PC-9 (cell line): ENCODE measurements around the gene CD300A. TPM values are rescaled to one million over a fixed set of nuclear protein-coding genes. Genes with fewer than 3 reads are reported as not detected.

Experiments
- BruUV-seq: library from RNA; stranded (reverse); fragments of 400-500 nt; replicated peaks from 2 replicates; lab custom pipeline; 2021; lab: Mats Ljungman, UMichigan
- CTCF ChIA-PET: fragments of 300-600 bp; sonication (Branson Sonifier 250); formaldehyde crosslinking; loops from one replicate; lab custom pipeline; 2022; ENCODE audit warnings: antibody characterized with exemption; lab: Charles Lee
- POLR2A ChIA-PET: fragments of 300-600 bp; sonication (Branson Sonifier 250); formaldehyde crosslinking; loops from one replicate; lab custom pipeline; 2022; ENCODE audit warnings: antibody characterized with exemption; ENCODE audit not compliant: unreplicated experiment; lab: Charles Lee
- DNase-seq, 2 experiments: peaks; one replicate each; pipeline versions ENCODE4 v3.0.0 to v3.0.0-alpha.2; 2015 to 2022; ENCODE audit warnings: mixed read lengths in 1 of 2
- H2AFZ ChIP-seq: fragments of 200-600 bp; sonication (generic); 2 replicates; pipeline ENCODE4 v1.8.1; 2017; ENCODE audit warnings: antibody characterized with exemption
- H3F3A ChIP-seq: fragments of 200-600 bp; sonication (generic); 2 replicates; pipeline ENCODE4 v1.8.1; 2017; ENCODE audit warnings: antibody characterized with exemption, mild to moderate bottlenecking, low read depth; ENCODE audit not compliant: insufficient read depth
- H3K27ac ChIP-seq: fragments of 200-600 bp; sonication (generic); 2 replicates; pipeline ENCODE4 v1.6.1; 2016; ENCODE audit warnings: mixed run types
- H3K27me3 ChIP-seq: fragments of 200-600 bp; sonication (generic); 2 replicates; pipeline ENCODE4 v1.6.1; 2016; ENCODE audit warnings: low read depth, mixed run types; ENCODE audit not compliant: insufficient read depth
- H3K36me3 ChIP-seq: fragments of 200-600 bp; sonication (generic); 2 replicates; pipeline ENCODE4 v1.6.1; 2016; ENCODE audit warnings: low read depth, mixed run types
- H3K4me1 ChIP-seq: fragments of 200-600 bp; sonication (generic); replicated peaks from 2 replicates; pipeline ENCODE4 v1.6.1; 2016; ENCODE audit warnings: mixed run types; ENCODE audit not compliant: insufficient read depth
- H3K4me2 ChIP-seq: fragments of 200-600 bp; sonication (generic); 2 replicates; pipeline ENCODE4 v1.6.1; 2017; ENCODE audit warnings: mixed run types
- H3K4me3 ChIP-seq: fragments of 200-600 bp; sonication (generic); 2 replicates; pipeline ENCODE4 v1.6.1; 2016; ENCODE audit warnings: mixed run types
- H3K79me2 ChIP-seq: fragments of 200-600 bp; sonication (generic); 2 replicates; pipeline ENCODE4 v1.6.1; 2017; ENCODE audit warnings: low read depth, mixed run types
- H3K9me2 ChIP-seq: fragments of 200-600 bp; sonication (generic); 2 replicates; pipeline ENCODE4 v1.8.1; 2017; ENCODE audit warnings: mild to moderate bottlenecking; ENCODE audit not compliant: insufficient read depth
- H3K9me3 ChIP-seq: fragments of 200-600 bp; sonication (generic); 2 replicates; pipeline ENCODE4 v1.8.1; 2016; ENCODE audit warnings: low read depth; ENCODE audit not compliant: insufficient read depth
- H4K20me1 ChIP-seq: fragments of 200-600 bp; sonication (generic); 2 replicates; pipeline ENCODE4 v1.8.1; 2017; ENCODE audit not compliant: insufficient read depth
- CTCF ChIP-seq: fragments of 200-600 bp; sonication (generic); conservative IDR thresholded peaks from 2 replicates; pipeline ENCODE4 v1.6.1; 2017; ENCODE audit warnings: mixed run types, antibody characterized with exemption, mild to moderate bottlenecking, moderate library complexity
- EZH2 ChIP-seq: fragments of 200-600 bp; sonication (generic); IDR thresholded peaks from 2 replicates; pipeline ENCODE4 v1.8.0; 2017; ENCODE audit warnings: antibody characterized with exemption, low read depth
- intact Hi-C: fragments of 100-400 bp; cut with micrococcal nuclease; formaldehyde crosslinking; loops from one replicate; pipeline ENCODE4 v1.10.0; 2022; ENCODE audit not compliant: unreplicated experiment
- total RNA-seq: library from RNA; stranded (reverse); gene quantifications from 2 replicates; pipeline ENCODE4 v1.2.3, GENCODE V29; 2021

CD300A gene
- total RNA-seq, 1 experiment from 2014 or later = not detected

- no peak for DNase-seq
- ChIA-PET POLR2A (no interaction called here), CTCF (no interaction called here)
- Histone ChIP-seq H4K20me1 (peaks cover 9% of the 10 kb centered on the region), H3F3A (peaks cover 21% of the 10 kb centered on the region), H3K9me3 (peaks cover 3% of the 10 kb centered on the region), H3K36me3 (no peaks in the 10 kb centered on the region), H2AFZ (0 out of 2 replicates have a peak overlapping the region, but pooled peaks have one; percentile 64), H3K27ac (no peak overlapping the region), H3K4me2 (peak overlapping the region; percentile 85), H3K79me2 (peaks cover 13% of the 10 kb centered on the region; the same call in 1 of the 2 replicates), H3K4me1 (peaks cover 13% of the 10 kb centered on the region), H3K9me2 (no peaks in the 10 kb centered on the region), H3K4me3 (peak overlapping the region; percentile 81), H3K27me3 (no peaks in the 10 kb centered on the region)
- TF ChIP-seq EZH2 = no peak
- TF ChIP-seq CTCF = no peak
- BruUV-seq = no TSS peak
- intact Hi-C loops = loop anchor here (1.0 kb wide), 1 partner anchor 11 kb away; no protein-coding TSS in a partner anchor
Observed at GRCh38 chr17:74432424-74432690, 34.1 kb upstream of the CD300A start.

DNA sequence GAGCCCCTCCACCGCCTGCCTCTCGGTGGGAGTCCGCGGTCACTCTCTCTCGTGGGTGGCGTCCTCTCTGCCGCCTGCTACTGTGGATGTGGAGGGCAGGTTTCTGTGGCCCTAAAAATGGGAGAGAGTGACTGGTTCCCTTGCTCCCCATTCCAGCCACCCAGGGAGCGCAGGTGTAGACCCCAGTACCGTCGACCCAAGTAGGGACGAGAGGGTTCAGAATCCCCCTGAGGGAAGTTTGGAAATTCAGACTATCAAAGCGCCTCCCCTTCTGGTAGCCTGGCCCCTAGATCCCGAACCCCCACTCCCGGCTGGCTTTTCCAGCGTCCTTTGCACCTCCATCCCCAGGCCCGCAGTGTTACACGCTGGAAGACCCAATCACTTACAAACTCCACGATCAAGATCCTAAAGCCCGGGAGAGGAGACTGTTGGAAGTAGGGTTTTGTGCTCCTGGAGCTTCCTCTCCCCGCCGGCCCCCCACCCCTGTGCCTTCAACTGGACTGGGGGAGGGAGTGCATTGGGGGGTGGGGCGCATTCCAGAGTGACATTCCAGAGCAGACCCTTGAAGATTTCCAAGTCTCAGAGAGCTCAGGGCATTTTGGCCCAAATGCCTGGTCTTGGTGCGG, 33.6 kb upstream of the CD300A start:
- H3K4me1 ChIP-seq = peaks cover 10% of the 10 kb centered on the region
- no peak for TF ChIP-seq CTCF
- no peak overlapping the region for H2AFZ ChIP-seq
- ChIA-PET CTCF (no interaction called here), POLR2A (no interaction called here)
- peaks cover 21% of the 10 kb centered on the region for H3F3A ChIP-seq
- peaks cover 10% of the 10 kb centered on the region for H4K20me1 ChIP-seq
- H3K36me3 ChIP-seq = 0 out of 2 replicates have a peak, but pooled peaks cover 5% of the 10 kb centered on the region
- H3K4me2 ChIP-seq = peak overlapping the region; percentile 85
- peak overlapping the region; percentile 81 for H3K4me3 ChIP-seq
- BruUV-seq = no TSS peak
- DNase-seq = no peak
- H3K9me2 ChIP-seq = no peaks in the 10 kb centered on the region
- H3K9me3 ChIP-seq = peaks cover 8% of the 10 kb centered on the region
- H3K27me3 ChIP-seq = no peaks in the 10 kb centered on the region
- no peak overlapping the region for H3K27ac ChIP-seq
- H3K79me2 ChIP-seq = peaks cover 13% of the 10 kb centered on the region; the same call in 1 of the 2 replicates
- intact Hi-C loops = loop anchor here (1.0 kb wide), 1 partner anchor 10 kb away; no protein-coding TSS in a partner anchor

DNA sequence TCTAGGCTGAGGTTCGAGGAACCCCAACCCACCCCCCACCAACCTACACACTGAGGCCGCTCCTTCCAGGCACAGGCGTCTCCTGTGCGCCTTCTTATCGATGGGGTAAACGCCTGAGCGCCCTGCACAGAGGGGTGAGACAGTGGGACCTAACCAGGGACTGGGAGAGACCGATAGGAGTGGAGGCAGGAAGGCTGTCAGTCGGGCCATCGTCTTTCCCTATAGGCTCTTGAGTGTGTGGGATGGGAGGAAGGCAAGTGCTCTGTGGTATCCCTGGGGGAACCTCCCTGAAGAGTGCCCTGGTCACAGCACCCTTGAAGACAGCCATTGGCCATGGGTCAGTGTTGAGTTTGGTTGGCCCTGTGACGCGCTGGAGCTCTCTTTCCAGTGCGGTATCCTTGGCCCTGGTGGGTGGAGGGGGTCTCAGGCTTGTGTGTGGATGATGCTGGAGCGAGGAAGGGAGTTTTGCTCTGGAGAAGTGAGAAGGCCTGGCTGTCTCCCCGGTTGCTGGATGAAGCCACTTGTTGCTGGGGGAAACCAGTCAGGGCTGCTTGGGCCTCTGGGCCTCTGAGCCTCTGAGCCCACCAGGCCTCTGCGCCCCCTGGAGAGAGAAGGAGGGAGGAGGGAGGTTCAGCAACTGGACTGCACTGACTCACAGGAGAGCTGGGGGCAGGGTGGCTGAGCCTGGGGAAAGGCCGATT, 32.9 kb upstream of the CD300A start:
- H2AFZ ChIP-seq = no peak overlapping the region
- no peak overlapping the region for H3K27ac ChIP-seq
- peaks cover 13% of the 10 kb centered on the region; the same call in 1 of the 2 replicates for H3K79me2 ChIP-seq
- POLR2A ChIA-PET = interaction anchor here (0.6 kb wide), 1 partner anchor 20 kb away, joined by 6 read pairs; no protein-coding TSS in a partner anchor
- 0 out of 2 replicates have a peak overlapping the region, but pooled peaks have one; percentile 85 for H3K4me2 ChIP-seq
- H3K27me3 ChIP-seq = no peaks in the 10 kb centered on the region
- peaks cover 21% of the 10 kb centered on the region for H3F3A ChIP-seq
- BruUV-seq = no TSS peak
- no peak for DNase-seq
- intact Hi-C loops = no loop called here
- H3K4me3 ChIP-seq = no peak overlapping the region
- CTCF ChIA-PET = no interaction called here
- peaks cover 10% of the 10 kb centered on the region for H4K20me1 ChIP-seq
- H3K4me1 ChIP-seq = peaks cover 10% of the 10 kb centered on the region
- H3K9me2 ChIP-seq = no peaks in the 10 kb centered on the region
- peaks cover 12% of the 10 kb centered on the region for H3K9me3 ChIP-seq
- TF ChIP-seq CTCF = no peak
- TF ChIP-seq EZH2 = no peak
- H3K36me3 ChIP-seq = peaks cover 9% of the 10 kb centered on the region; the same call in 1 of the 2 replicates
